K562 (cell line): Measurements from ENCODE around the gene SLC25A18. TPM values are rescaled to one million over a fixed set of nuclear protein-coding genes. Genes with fewer than 3 reads are reported as not detected.

Experiments
- ATF2 ChIP-seq: sonication (generic); formaldehyde crosslinking; IDR thresholded peaks from 2 replicates; pipeline ENCODE4 v1.8.1; 2022; ENCODE audit warnings: missing genetic modification reagents
- CREBBP ChIP-seq: IDR thresholded peaks from one replicate; pipeline ENCODE4 v1.6.1; 2012; ENCODE audit warnings: low read depth, mild to moderate bottlenecking, control low read depth, inconsistent platforms, low read length
- GATA2 ChIP-seq: sonication (generic); formaldehyde crosslinking; IDR thresholded peaks from 2 replicates; pipeline ENCODE4 v1.4.0; 2020; ENCODE audit warnings: mild to moderate bottlenecking, missing genetic modification reagents
- HDAC1 ChIP-seq, 2 experiments: fragments of 450-650 bp; IDR thresholded peaks; 2 replicates each; pipeline ENCODE4 v1.6.1; 2016 to 2017; ENCODE audit warnings: inconsistent platforms in 1 of 2, mild to moderate bottlenecking in 1 of 2, moderate library complexity in 1 of 2
- HIVEP1 ChIP-seq: fragments of 250-450 bp; sonication (Bioruptor Pico); IDR thresholded peaks from 2 replicates; pipeline ENCODE4 v1.4.0; 2020; ENCODE audit warnings: mild to moderate bottlenecking
- HNRNPL ChIP-seq: fragments of 200-400 bp; formaldehyde crosslinking; IDR thresholded peaks from 2 replicates; pipeline ENCODE4 v1.6.1; 2017; ENCODE audit warnings: low read depth, mild to moderate bottlenecking, low read length
- HOMEZ ChIP-seq: fragments of 250-450 bp; sonication (Bioruptor Pico); IDR thresholded peaks from 2 replicates; pipeline ENCODE4 v1.4.0; 2020; ENCODE audit warnings: mild to moderate bottlenecking, moderate library complexity
- KLF6 ChIP-seq: fragments of 250-450 bp; sonication (Bioruptor Pico); IDR thresholded peaks from 2 replicates; pipeline ENCODE4 v1.4.0; 2020; ENCODE audit warnings: mild to moderate bottlenecking, moderate library complexity, borderline replicate concordance
- LCOR ChIP-seq: sonication (generic); formaldehyde crosslinking; IDR thresholded peaks from 2 replicates; pipeline ENCODE4 v1.8.0; 2022; ENCODE audit warnings: mild to moderate bottlenecking, missing genetic modification reagents
- MNT ChIP-seq, 2 experiments: fragments of 450-650 bp; conservative IDR thresholded peaks; 2 replicates each; pipeline ENCODE4 v1.6.1; 2017; ENCODE audit warnings: mild to moderate bottlenecking in 2 of 2, moderate library complexity in 2 of 2
- NCOA2 ChIP-seq, 2 experiments: fragments of 450-650 bp; IDR thresholded peaks; 2 replicates each; pipeline ENCODE4 v1.6.1; 2018; ENCODE audit warnings: mild to moderate bottlenecking in 2 of 2, moderate library complexity in 1 of 2; ENCODE audit not compliant: partially characterized antibody in 2 of 2
- NFIC ChIP-seq: fragments of 450-650 bp; IDR thresholded peaks from 2 replicates; pipeline ENCODE4 v1.6.1; 2017; ENCODE audit warnings: mild to moderate bottlenecking, inconsistent platforms
- NFXL1 ChIP-seq: fragments of 450-650 bp; formaldehyde crosslinking; IDR thresholded peaks from 2 replicates; pipeline ENCODE4 v1.4.0; 2021; ENCODE audit warnings: mild to moderate bottlenecking
- NUFIP1 ChIP-seq: fragments of 450-650 bp; IDR thresholded peaks from 2 replicates; pipeline ENCODE4 v1.6.1; 2018; ENCODE audit not compliant: partially characterized antibody
- SMAD2 ChIP-seq: fragments of 150-350 bp; IDR thresholded peaks from 2 replicates; pipeline ENCODE4 v1.6.1; 2014; ENCODE audit warnings: low read depth, mild to moderate bottlenecking, low read length
- SMARCC2 ChIP-seq: fragments of 450-650 bp; IDR thresholded peaks from 2 replicates; pipeline ENCODE4 v1.6.1; 2017; ENCODE audit warnings: antibody characterized with exemption, moderate library complexity, mild to moderate bottlenecking, low read depth
- THRAP3 ChIP-seq: fragments of 450-650 bp; IDR thresholded peaks from 2 replicates; pipeline ENCODE4 v1.6.1; 2016; ENCODE audit warnings: mild to moderate bottlenecking, inconsistent platforms, borderline replicate concordance
- UBTF ChIP-seq, 2 experiments: IDR thresholded peaks; 2 replicates each; pipeline ENCODE4 v1.6.1; 2012; ENCODE audit warnings: improper control_type of control experiment in 2 of 2, low read depth in 2 of 2, low read length in 2 of 2, borderline replicate concordance in 1 of 2
- ZBTB5 ChIP-seq: fragments of 450-650 bp; IDR thresholded peaks from 2 replicates; pipeline ENCODE4 v1.6.1; 2017; ENCODE audit warnings: antibody characterized with exemption
- polyA plus RNA-seq, 8 experiments: library from polyadenylated mRNA; depleted of rRNA in 4 of 8; stranded (reverse) in 5 of 8; unstranded in 3 of 8; fragments of >200 nt; fragmentation: Nextera tagmentation in 2 of 8; fragmentation: Illumina TruSeq in 1 of 8; extraction: Ambion mirVana in 2 of 8; extraction: Trizol in 1 of 8; gene quantifications; 2 replicates each; pipeline versions ENCODE4 v1.2.1 to v1.2.3, GENCODE V29; 2011 to 2014; ENCODE audit warnings: inconsistent platforms in 1 of 8, missing spikeins in 1 of 8
- total RNA-seq, 7 experiments: library from RNA; depleted of rRNA in 6 of 7; stranded (reverse); fragments of >200 nt in 6 of 7; fragmentation: Illumina TruSeq in 2 of 7; extraction: Trizol in 2 of 7; gene quantifications; 2 replicates each; pipeline versions ENCODE4 v1.2.1 to v1.2.3, GENCODE V29; 2011 to 2021; ENCODE audit warnings: low replicate concordance in 1 of 7

SLC25A18 gene
- total and polyA plus RNA-seq, 9 of the 15 experiments (the other 6 are each of a cell fraction or from before 2014, with no cell fraction given) = 0.04 TPM; not detected in 8

GRCh38 chr22:17628406-17629172 lies 65.3 kb downstream of the SLC25A18 start, which contains the start of gene ATP6V1E1 (continued):
- TF ChIP-seq HOMEZ (CRISPR knock-in tag) = no peak
- TF ChIP-seq LCOR (CRISPR knock-in tag) = peak; percentile 80; the same call in 1 of the 2 replicates
- no peak for TF ChIP-seq SMAD2
- TF ChIP-seq KLF6 = no peak
- no peak for TF ChIP-seq NUFIP1
- no peak for TF ChIP-seq CREBBP
- peak; percentile 81 to 92 for TF ChIP-seq MNT (conservative IDR thresholded peaks at IDR 0.05)
- 0 out of 4 replicates have a peak, but pooled peaks of 1 of the 2 experiments have one; percentile 26 for TF ChIP-seq UBTF (IDR thresholded peaks at IDR 0.05; ENCODE audit: borderline replicate concordance in 1 of 2, low read depth in 2 of 2, low read length in 2 of 2)
- TF ChIP-seq HDAC1 (IDR thresholded peaks at IDR 0.05) = peak in 1 of 2 experiments; percentile 93; a peak in 2 of 4 replicates
- TF ChIP-seq NFIC = no peak
- TF ChIP-seq GATA2 (CRISPR knock-in tag) = no peak
- no peak for TF ChIP-seq HNRNPL
- TF ChIP-seq THRAP3 = no peak
- TF ChIP-seq ZBTB5 = no peak
- TF ChIP-seq SMARCC2 = no peak; the same call in 1 of the 2 replicates
- no peak for TF ChIP-seq ATF2 (CRISPR knock-in tag)
- no peak for TF ChIP-seq NCOA2 (IDR thresholded peaks at IDR 0.05; ENCODE audit: partially characterized antibody in 2 of 2)
- TF ChIP-seq NFXL1 (CRISPR knock-in tag) = 0 out of 2 replicates have a peak, but pooled peaks have one; percentile 52
- TF ChIP-seq HIVEP1 (CRISPR knock-in tag) = no peak
